RPMI8226 (cell line): ENCODE data around the gene FLG2.
A peak's percentile ranks its signal among the peaks of the same experiment; 100 is the strongest.
"Not testable (repeated sequence)": the region's sequence is repeated elsewhere in the genome, so short reads cannot be mapped to it uniquely, and the experiment has no call there.

Experiments used
- DNase-seq: peaks from one replicate; pipeline ENCODE4 v3.0.0-alpha.2; 2015

Gene FLG2

DNA sequence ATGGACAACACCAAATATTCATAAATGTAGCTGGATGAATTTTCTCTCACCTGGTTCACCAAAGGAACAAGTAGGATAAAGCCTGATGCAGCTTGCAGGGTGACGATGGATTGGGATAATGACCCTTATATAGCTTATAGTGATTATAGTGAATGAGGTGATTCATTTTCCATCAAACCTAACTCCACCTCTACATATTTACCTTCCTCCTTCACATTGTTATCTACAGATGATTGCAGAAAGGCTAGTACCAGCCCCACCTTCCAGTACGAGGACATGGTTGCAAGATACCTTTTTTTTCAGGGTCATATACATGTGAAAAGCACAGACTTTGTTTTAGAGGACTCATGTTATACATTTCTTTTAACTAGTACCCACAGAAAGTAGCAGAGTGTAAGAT is at the start of gene FLG2:
Gene FLG2, minus strand, starts transcription at position 101 of the 400 bp plus-strand sequence. CDS start 1,122 bp downstream, outside the sequence.
- no peak for DNase-seq

DNA sequence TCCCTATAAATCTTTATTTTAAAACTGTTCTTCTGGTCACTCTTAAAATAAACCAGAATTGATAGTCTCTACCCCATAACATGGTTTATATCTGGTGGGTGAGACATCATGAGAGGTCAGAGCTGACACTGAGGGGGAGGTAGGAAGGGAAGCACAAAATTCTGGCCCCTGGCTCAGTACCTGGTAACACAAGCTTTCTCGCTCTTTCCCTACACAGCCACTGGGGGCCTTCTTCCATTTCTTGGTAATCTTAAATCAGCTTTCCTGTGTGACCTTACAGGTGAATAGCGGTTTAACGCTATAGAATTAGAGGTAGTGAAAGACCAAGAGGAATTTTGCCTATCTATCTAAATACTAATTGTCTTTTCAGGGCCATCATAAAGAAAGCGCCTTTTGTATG is 48.9 kb upstream of the FLG2 start:
- DNase-seq = no peak

DNA sequence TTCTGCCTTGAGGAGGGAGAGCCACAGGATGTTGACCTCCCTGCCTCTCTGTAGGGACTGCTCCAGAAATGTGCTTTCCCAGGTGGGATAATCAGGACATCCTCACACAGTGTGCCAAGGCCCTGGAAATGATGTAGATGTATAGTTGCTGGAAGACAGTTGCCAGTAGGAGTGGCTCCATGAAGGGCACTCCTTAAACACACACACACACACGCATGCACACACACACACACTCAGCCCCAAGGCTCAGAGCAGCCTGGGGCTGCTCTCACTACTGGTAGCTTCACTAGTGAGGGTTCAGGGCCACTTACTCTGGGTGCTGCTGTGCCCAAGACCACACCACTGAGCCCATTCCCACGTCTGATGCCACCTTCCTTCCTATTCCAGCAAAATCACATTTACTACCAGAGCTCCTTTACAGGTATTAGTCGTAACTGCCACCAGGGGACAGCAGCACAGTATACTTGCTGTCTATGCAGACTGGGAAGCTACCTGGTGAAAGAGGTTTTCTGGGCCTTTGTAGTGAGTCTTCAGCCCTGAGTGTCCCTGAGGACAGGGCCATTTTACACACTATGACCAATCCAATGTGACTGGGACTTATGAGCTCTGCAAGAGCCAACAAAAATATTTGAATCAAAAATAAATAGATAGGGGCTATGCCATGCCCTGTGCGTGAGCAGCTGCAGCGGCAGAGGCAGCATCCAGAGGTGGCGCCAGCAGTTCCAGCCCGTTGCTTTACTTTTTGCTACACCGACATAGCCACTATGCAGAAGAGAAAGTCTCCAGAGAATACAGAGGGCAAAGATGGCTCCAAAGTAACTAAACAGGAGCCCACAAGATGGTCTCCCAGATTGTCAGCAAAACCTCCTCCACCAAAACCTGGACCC is 39.2 kb upstream of the FLG2 start:
- peak; percentile 39 for DNase-seq

DNA sequence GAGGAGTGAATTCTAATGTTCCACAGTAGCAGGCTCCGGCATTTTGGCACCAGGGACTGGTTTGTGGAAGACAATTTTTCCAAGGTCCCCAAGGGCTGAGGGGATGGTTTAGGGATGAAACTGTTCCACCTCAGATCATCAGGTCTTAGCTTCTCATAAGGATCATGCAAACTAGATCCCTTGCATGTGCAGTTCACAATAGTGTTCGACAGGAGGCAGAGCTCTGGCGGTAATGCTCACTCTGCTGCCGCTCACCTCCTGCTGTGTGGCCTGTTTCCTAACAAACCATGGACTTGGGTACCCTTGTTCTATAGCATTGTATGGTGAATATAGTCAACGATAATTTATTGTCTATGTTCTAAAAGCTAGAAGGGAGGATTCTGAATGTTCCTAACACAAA is 37.7 kb upstream of the FLG2 start:
- DNase-seq = no peak

DNA sequence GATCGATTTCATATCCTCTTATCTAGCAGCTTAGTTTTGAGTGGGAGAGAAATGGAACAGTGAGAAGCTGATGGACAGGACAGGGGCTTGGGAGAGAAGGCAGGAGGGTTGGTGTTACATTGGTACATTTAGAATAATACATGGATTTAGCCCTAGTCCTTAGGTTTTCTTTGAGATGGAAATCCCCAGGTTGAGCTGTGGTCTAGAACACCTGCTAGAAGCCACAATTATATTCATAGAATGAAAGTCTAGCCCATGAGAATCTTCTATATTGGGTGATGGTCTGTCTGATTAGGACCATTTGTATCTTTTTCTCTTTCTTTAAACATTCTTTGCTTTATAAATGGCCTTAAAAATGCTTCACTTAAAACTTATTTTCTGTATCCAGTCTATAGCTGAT is 34.3 kb upstream of the FLG2 start:
- DNase-seq = no peak

DNA sequence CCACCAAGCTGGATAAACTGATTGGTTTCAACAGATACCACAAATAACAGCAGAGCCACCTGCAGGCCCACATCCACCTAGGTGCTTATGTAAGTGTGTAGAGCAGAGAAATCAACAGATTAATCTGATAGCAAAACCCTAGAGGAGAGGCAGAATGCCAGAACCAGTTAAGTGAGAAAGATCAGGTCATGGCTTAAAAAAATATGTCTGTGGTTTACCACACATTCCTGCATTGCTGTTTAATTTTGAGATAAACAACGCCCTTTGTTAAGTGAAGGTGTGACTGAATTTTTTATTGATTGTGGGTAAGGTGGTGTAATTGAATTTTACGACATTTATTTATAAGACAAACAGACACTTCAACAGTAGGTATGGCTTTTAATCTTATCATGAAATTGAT is 33.1 kb upstream of the FLG2 start:
- DNase-seq = no peak

DNA sequence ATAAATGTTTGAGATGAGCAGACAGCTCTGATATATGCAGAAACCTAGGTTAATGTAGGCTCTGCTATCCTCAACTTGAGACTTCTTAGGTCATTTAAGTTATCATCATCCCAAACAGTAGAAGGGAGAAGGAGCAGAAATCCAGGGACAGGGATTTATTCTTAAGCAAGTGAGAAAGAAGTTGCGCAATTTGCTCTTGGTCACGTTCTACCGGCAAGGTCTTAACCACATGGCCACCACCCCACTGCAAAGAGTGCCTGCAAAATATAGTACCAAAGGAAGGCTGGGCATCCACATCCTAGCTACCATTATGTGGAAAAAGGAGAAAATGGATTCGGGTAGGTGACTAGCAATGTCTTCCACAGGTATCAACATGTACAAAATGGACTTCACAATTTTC is 29.1 kb upstream of the FLG2 start:
- DNase-seq = no peak

DNA sequence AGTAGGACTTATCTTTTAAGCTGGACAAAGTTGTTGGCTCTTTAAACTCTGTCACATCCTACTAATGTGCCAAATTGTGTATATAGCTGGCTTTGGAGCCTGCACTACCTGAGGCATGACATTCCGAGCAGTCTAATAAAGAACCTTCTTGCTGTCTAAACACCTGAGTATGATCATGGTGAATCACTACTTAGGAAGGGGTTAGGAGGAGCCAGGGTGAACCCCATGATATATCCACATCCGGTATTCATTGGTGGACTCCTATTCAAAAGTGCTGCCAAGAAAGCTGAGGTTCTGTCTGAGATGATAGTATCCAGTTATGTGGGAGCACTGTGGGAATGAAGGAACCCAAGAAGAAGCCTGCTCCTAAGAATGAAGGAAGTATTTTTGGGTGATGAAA is 27.1 kb upstream of the FLG2 start:
- no peak for DNase-seq

DNA sequence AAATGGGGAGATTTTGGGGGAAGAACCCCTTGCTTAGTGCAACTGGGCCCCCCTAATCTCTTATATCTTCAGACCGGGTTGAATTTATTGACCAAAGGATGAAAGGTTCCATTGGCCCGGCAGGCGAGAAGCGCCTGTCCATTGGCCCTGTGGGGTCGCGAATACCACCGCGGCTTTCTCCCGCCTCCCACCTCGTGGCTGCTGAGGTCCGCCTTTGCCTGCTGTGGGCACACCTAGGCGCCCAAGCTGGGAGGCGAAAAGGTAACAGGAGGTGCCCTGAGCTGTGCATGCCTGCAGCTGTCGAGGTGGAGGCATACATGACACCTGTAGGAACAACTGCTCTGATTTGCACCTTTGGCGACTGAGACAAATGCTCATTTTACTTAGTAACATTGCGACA is 21.1 kb upstream of the FLG2 start:
- DNase-seq = no peak

DNA sequence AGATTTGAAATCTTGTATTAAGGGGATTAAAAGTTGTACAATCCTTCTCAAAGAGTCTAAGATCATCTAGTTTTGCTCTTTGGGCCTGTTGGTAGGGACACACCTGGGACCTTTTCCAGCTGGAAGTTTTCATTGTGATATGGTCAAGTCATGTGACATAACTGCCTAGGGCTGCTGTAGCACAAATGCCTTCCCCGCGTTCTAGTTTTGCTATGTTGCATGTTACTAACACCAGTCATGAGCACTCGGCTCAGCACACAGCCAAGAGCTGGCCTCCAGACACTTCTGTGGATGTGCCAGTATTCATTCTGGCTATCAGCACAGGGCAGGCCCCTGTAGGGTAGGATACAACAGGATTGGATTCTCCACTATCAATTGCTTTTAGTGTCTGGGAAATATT is 14.6 kb upstream of the FLG2 start:
- no peak for DNase-seq

DNA sequence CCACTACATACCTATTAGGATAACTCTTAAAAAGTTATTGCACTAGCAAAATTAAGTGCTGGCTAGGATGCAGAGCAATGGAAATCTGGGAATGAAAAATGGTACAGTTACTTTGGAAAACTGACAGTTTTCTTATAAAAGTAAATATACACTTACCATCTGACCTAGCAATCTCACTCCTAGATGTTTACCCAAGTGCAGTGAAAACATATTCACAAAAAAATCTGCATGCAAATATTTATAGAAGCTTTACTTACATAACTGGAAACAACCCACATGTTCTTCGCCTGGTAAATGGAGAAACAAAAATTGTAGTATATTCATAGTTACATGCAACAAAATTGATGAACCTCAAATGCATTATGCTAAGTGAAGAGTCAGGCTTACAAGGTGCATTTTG is 12.9 kb upstream of the FLG2 start:
- no peak for DNase-seq

DNA sequence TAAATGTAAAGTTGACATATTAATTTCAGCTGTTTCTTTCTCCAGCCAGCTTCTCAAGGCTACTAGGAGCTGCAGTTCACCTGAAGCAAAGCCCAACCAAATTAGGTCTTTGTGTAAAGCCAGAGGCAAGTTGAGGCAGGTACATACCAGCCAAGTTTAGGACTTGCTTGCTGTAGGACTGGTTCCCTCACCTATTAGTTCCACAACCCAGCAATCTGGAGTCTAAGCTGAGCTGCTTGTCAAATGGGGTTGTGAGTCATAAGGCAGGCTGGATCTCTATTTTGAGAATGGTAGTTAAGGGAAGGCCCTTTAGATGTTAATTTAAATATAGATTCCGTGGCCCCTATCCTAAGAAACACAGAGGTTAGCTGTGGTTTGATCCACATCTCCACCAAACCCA is 7.6 kb upstream of the FLG2 start:
- DNase-seq = no peak

DNA sequence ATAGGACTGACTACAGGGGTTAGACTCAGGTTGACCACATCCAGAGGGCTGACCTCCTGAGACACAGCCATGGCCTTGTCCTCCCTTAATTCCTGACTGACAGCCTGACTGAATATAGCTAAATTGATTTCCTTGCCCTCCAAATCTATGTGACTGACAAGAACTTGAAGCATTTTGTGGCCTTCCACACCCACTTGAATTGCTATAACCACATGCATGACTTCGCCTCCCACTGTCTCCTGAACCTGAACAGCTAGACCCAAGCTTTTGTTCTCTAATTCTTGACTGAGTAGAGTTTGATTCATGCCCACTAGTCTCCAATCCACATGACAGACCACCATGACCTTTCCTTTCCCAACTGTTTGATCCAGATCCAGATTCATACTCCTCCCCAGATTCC is 3.1 kb downstream of the FLG2 start:
- no peak for DNase-seq

DNA sequence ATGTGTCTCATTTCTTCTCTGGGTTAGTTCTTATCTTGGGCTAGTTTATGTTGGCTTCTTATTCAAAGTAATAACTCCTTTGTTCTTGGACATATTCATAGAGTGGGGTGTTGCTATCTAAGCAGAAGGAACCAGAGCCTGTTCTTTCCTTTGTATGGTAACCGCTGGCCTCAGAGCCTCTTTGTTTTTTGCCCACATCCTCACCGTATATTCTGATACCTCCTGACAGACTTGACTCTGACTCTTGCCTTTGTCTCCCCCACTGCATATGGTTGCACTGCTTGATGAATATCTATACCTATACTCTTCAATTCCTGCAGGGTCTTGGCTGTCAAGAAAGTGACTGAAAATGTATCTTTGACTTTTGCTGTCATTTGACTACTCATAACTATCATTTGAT is 10.2 kb downstream of the FLG2 start:
- DNase-seq = no peak

DNA sequence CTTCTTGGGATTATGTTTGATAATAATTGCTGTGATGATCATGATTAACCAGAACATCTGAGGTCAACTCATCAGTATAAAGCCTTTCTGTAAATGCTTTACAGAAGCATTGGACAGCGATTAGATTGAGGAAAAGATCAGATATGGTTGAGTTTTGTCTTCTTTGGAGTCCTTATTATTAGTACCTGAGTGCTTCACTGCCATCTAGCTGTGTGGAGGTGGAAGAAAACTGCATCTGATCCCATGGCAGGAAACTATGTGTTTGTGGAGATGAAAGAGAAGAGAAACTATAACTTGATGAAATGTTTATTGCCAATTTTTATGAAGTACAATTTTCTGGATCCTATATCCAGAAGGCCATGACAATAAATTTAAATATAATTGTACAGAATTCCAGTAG is 11.4 kb downstream of the FLG2 start:
- no peak for DNase-seq

DNA sequence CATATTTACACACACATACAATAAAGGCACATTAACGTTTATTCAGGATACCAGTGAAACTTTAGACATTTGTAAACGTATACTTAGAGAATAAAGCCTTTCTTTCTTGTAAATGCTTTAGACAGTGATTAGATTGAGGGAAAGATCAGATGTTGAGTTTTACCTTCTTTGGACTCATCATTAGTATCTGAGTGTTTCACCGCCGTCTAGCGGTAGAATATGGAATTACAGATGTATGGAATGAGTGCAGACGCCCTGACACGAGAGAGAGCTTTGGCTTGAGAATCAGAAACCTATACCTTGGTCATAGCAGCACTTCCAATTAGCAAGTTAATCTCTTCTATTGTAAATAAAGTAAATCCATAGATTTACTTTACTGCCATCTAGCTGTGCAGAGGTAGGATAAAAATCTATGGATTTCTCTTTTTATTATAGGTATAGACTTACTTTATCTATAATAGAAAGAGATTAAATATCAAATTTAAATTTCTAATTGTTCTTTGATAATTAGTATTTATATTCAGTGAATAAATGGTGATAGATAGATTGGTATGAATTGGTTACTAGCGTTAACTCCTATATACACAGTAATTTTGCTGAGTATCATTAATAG is 12.6 kb downstream of the FLG2 start:
- peak; percentile 77 for DNase-seq

DNA sequence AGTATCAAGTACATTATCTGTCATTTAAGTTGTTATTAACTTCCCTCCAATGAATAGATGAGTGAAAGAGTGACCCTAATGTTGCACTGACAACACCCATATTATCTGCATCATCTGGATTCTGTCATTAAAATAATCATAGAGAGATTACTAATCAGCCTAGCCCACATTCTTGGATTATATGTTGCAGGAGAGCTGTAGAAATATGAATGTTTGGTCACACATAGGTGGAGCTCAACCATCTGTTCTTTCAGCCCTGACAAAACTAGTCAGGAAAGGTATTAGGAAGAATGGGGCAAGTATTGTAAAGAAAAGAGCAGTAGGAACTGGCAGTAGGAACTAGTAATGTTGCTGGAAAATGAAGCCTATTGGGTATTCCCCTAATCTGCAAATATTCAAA is 15.4 kb downstream of the FLG2 start:
- no peak for DNase-seq

DNA sequence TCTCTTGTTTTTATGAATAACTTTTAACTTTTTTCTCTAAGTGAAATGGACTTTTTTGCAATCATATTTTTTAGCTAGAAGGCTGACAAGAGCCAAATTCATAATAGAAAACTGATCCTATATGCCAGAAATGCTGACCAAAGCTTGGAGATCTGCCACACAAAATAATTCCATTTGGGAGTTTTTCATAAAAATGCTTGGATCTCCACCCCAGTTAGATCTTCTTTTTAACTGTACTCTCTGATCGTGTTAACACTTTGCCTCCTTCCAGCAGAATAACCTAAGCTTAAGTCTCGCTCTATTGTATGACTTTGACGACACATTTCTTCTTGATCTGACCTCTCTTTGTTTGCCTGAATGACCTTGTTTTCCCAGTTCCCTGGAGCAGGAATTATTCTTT is 16.8 kb downstream of the FLG2 start:
- no peak for DNase-seq

DNA sequence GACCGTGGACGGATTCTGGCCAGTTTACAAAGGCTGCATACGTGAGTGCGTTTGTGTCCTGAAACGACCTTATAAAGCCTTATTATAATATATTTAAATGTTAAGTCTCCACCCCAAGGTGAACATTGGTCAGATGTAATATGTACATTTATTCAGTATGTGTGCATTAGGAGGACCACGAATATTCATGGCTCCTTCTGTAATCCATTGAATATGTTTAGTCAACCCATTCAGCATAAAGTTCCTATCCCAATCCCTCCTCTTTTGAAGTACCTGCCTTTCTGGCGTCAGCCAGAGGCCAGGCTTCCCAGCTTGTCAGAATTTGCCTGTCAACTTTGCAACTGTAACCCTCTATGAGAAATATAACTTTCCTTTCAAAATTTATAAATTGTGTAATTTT is 24.4 kb downstream of the FLG2 start:
- DNase-seq = no peak

DNA sequence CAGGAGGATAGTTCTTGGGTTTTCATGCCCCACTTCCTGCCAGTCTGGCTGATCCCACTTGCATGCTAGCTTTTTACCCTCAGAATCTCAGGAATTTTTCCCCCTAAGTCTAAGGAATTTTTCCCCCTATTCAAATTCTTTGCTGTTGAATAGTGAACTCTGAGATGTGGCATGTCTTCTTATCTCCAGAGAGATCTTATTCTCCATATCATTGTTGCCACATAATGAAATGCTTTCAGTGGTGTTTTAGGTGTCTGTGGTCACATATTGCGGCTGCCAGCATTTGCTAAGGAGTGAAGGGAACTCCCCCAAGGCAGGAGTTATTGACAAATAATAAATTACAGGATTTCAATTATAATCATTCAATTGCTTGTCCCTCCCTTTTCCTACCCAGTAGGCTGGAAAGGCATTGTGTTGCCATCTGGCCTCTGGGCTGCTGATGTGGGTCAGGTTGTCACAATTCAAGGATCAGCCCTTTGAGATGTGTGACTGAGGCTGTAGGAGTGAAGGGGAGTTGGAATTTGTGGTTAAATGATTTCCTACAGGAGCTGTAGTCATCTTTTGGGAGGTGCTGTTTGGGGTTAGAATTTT is 30.9 kb downstream of the FLG2 start:
- no peak for DNase-seq

DNA sequence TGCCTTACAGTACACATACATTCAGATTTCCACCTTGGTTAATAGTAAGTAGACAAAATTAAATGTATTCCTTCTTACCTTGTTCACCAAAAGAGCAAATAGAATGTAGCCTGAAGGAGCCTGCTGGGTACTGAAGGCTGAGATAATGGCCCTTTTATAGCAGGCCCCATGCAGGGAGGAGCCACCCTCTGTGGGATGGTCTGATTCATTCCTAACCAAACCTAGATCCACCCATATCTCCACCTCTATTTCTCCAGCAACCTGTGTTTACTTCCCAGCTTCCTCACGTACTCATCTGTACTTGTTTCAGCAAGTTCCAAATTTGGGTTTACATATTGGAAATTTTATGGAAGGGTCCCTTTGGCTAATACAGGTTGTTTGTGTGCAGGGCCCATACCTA is 34.7 kb downstream of the FLG2 start, which contains the start of gene FLG:
Gene FLG, minus strand, starts transcription at position 129 of the 400 bp plus-strand sequence. CDS start 9,783 bp downstream, outside the sequence.
- DNase-seq = no peak

DNA sequence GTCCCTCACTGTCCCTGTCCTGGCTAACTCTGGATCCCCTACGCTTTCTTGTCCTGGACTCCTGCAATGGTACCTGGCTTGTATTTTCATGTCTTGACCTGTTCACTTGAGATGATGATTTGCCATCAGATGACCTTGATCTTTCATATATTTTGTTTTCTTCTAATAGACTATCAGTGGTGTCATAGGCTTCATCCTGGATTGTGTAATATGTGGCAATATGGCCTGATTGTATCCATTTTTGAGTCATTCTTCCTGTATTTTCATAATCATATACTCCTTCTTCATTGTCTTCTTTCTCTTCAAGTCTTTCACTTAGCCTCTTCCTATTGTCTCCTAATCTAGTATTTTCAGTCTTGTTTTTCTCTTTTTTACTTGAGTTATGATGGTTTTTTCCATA is 45.8 kb downstream of the FLG2 start:
- no peak for DNase-seq

DNA sequence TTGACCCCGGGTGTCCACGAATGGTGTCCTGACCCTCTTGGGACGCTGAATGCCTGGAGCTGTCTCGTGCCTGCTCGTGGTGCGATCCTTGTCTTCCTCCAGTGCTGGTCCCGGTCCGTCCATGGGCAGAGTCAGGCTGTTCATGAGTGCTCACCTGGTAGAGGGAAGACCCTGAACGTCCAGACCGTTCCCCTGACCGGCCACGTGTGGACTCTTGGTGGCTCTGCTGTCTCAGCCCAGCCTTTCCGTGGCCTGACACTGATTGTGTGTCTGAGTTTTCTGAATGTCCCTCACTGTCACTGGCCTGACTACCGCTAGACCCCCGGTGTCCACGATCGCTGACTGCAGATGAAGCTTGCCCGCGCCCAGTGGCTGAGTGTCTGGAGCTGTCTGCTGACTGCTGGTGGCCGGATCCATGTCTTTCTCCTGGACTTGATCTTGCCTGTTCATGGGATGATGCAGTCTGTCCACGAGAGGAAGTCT is 46.4 kb downstream of the FLG2 start:
- no peak for DNase-seq

DNA sequence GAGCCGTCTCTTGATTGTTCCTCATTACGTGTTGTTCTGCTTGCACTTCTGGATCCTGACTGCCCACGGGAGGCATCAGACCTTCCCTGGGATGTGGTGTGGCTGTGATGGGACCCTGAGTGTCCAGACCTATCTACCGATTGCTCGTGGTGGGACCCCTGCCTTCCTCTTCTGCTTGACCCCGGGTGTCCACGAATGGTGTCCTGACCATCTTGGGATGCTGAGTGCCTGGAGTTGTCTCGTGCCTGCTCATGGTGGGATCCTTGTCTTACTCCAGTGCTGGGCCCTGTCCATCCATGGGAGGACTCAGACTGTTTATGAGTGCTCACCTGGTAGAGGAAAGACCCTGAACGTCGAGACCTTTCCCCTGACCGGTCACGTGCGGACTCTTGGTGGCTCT is 47.6 kb downstream of the FLG2 start:
- DNase-seq = not testable (repeated sequence)
